K562 (cell line): ENCODE data around the gene KNSTRN. TPM values are rescaled to one million over a fixed set of nuclear protein-coding genes. Genes with fewer than 3 reads are reported as not detected.
A peak's percentile ranks its signal among the peaks of the same experiment; 100 is the strongest.

ENCODE experiments used
- ATAC-seq: fragments of 200-7000 bp; cut with Tn5 transposase; 3 replicates; pipeline ENCODE4 v1.9.1; 2020; ENCODE audit warnings: moderate library complexity
- BruUV-seq: library from RNA; stranded (reverse); fragments of 400-500 nt; replicated peaks from 2 replicates; lab custom pipeline; 2021; lab: Mats Ljungman, UMichigan
- CTCF ChIA-PET: fragments of 300-600 bp; formaldehyde crosslinking; extraction: SDS; loops from one replicate; lab custom pipeline; 2021; ENCODE audit warnings: low intra/inter-chr PET ratio; lab: Yijun Ruan, JAX
- POLR2A ChIA-PET: fragments of 300-600, 350-650 bp; sonication (Branson Sonifier 250); formaldehyde crosslinking; extraction: SDS; loops from one replicate; lab custom pipeline; 2021; ENCODE audit warnings: antibody characterized with exemption, inconsistent platforms; lab: Yijun Ruan, JAX
- DNase-seq, 4 experiments: peaks; one replicate each; pipeline versions ENCODE4 v3.0.0 to v3.0.0-alpha.2; 2011 to 2018; ENCODE audit warnings: low spot score in 3 of 4, mixed read lengths in 3 of 4; ENCODE audit errors: extremely low read depth in 1 of 4
- FAIRE-seq: peaks from 2 replicates; lab custom pipeline; 2011; peaks lifted over from hg19 to GRCh38; lab: Jason Lieb, UNC
- H2AFZ ChIP-seq: 2 replicates; pipeline ENCODE4 v1.6.0; 2011; ENCODE audit warnings: low read depth, low read length, control low read depth, inconsistent platforms
- H3K27ac ChIP-seq: fragments of 200-600 bp; 3 replicates; pipeline ENCODE4 v1.8.0; 2011; ENCODE audit warnings: low read depth, mild to moderate bottlenecking, control low read depth, inconsistent platforms, low read length, moderate library complexity, mixed read lengths; ENCODE audit errors: extremely low read depth
- H3K27me3 ChIP-seq, 2 experiments: fragments of 300-600 bp in 1 of 2; 2 replicates in 1 of 2; 3 replicates in 1 of 2; pipeline versions ENCODE4 v1.6.0 to v1.8.0; 2011; ENCODE audit warnings: inconsistent platforms in 2 of 2, low read length in 2 of 2, mild to moderate bottlenecking in 1 of 2, mixed read lengths in 1 of 2, moderate library complexity in 1 of 2; ENCODE audit not compliant: control insufficient read depth in 2 of 2, insufficient read depth in 2 of 2
- H3K36me3 ChIP-seq: fragments of 300-600 bp; 3 replicates; pipeline ENCODE4 v1.8.0; 2011; ENCODE audit warnings: mild to moderate bottlenecking, low read length, inconsistent platforms; ENCODE audit not compliant: control insufficient read depth, insufficient read depth
- H3K4me1 ChIP-seq, 2 experiments: fragments of 200-600 bp in 1 of 2; replicated peaks in 1 of 2; 2 replicates in 1 of 2; 3 replicates in 1 of 2; pipeline versions ENCODE4 v1.5.1 to v1.8.0; 2011; ENCODE audit warnings: inconsistent platforms in 2 of 2, low read length in 2 of 2, mild to moderate bottlenecking in 1 of 2, mixed read lengths in 1 of 2, moderate library complexity in 1 of 2; ENCODE audit not compliant: control insufficient read depth in 2 of 2, insufficient read depth in 2 of 2
- H3K4me2 ChIP-seq: 2 replicates; pipeline ENCODE4 v1.6.1; 2011; ENCODE audit warnings: low read length, control low read depth, inconsistent platforms, mixed read lengths; ENCODE audit not compliant: insufficient read depth
- H3K4me3 ChIP-seq: fragments of 200-600 bp; sonication (generic), shearing (Covaris generic); 2 replicates; pipeline ENCODE4 v1.5.1; 2016; ENCODE audit warnings: control low read depth, inconsistent platforms
- H3K79me2 ChIP-seq: fragments of 200-600 bp; 3 replicates; pipeline ENCODE4 v1.8.0; 2011; ENCODE audit warnings: low read length, inconsistent platforms; ENCODE audit not compliant: control insufficient read depth, insufficient read depth
- H3K9ac ChIP-seq, 2 experiments: 2 replicates each; pipeline versions ENCODE4 v1.6.0 to v1.6.1; 2011; ENCODE audit warnings: low read depth in 2 of 2, low read length in 2 of 2, control low read depth in 1 of 2, inconsistent platforms in 1 of 2, mild to moderate bottlenecking in 1 of 2, mixed read lengths in 1 of 2; ENCODE audit not compliant: insufficient read depth in 1 of 2
- H3K9me1 ChIP-seq: one replicate; pipeline ENCODE4 v1.6.0; 2011; ENCODE audit warnings: inconsistent platforms, mild to moderate bottlenecking, low read length, moderate library complexity; ENCODE audit not compliant: control insufficient read depth, insufficient read depth
- H3K9me3 ChIP-seq: replicated peaks from 2 replicates; pipeline ENCODE4 v1.5.1; 2011; ENCODE audit warnings: low read depth, low read length, inconsistent platforms; ENCODE audit not compliant: control insufficient read depth, insufficient read depth
- H4K20me1 ChIP-seq: replicated peaks from 2 replicates; pipeline ENCODE4 v1.6.1; 2011; ENCODE audit warnings: low read length, inconsistent platforms, mixed read lengths; ENCODE audit not compliant: control insufficient read depth, insufficient read depth
- CREM ChIP-seq: IDR thresholded peaks from 2 replicates; pipeline ENCODE4 v1.6.1; 2014; ENCODE audit warnings: antibody characterized with exemption, low read depth
- CUX1 ChIP-seq: fragments of 200-800 bp; sonication (Bioruptor generic); IDR thresholded peaks from 2 replicates; pipeline ENCODE4 v1.6.1; 2016; ENCODE audit warnings: missing genetic modification characterization, missing compliant biosample characterization
- HDAC1 ChIP-seq, 2 experiments: fragments of 450-650 bp; IDR thresholded peaks; 2 replicates each; pipeline ENCODE4 v1.6.1; 2016 to 2017; ENCODE audit warnings: inconsistent platforms in 1 of 2, mild to moderate bottlenecking in 1 of 2, moderate library complexity in 1 of 2
- KDM1A ChIP-seq, 2 experiments: fragments of 450-650 bp; IDR thresholded peaks; 2 replicates each; pipeline ENCODE4 v1.6.1; 2016; ENCODE audit warnings: mild to moderate bottlenecking in 2 of 2
- MTA3 ChIP-seq: fragments of 450-650 bp; formaldehyde crosslinking; IDR thresholded peaks from 2 replicates; pipeline ENCODE4 v1.6.1; 2017; ENCODE audit warnings: mild to moderate bottlenecking, borderline replicate concordance
- PHF8 ChIP-seq: fragments of 200-600 bp; sonication (generic); IDR thresholded peaks from 2 replicates; pipeline ENCODE4 v1.6.1; 2012; ENCODE audit warnings: mixed run types, mild to moderate bottlenecking, inconsistent platforms, low read length, moderate library complexity, borderline replicate concordance
- RBBP5 ChIP-seq: fragments of 200-600 bp; sonication (generic); IDR thresholded peaks from 2 replicates; pipeline ENCODE4 v1.6.1; 2012; ENCODE audit warnings: borderline replicate concordance, mild to moderate bottlenecking, low read length, control low read depth, inconsistent platforms; ENCODE audit not compliant: insufficient read depth, poor library complexity, severe bottlenecking
- ZBTB7A ChIP-seq: IDR thresholded peaks from 2 replicates; pipeline ENCODE4 v1.6.1; 2011; ENCODE audit warnings: low read depth, mild to moderate bottlenecking, low read length, moderate library complexity, borderline replicate concordance; ENCODE audit not compliant: control insufficient read depth
- ZNF740 ChIP-seq, 3 experiments: fragments of 200-800 bp in 1 of 3; sonication (Bioruptor generic) in 1 of 3; sonication (generic) in 1 of 3; formaldehyde crosslinking in 1 of 3; IDR thresholded peaks; 2 replicates each; pipeline versions ENCODE4 v1.6.1 to v1.8.0; 2016 to 2022; ENCODE audit warnings: mild to moderate bottlenecking in 2 of 3, missing compliant biosample characterization in 2 of 3, missing genetic modification characterization in 2 of 3, missing genetic modification reagents in 1 of 3
- WGBS: fragments of 100-300 bp; shearing (Covaris generic); methylation state at CpG from one replicate; pipeline ENCODE4 v1.1.6; 2016; ENCODE audit warnings: low coverage, mixed read lengths; ENCODE audit not compliant: insufficient coverage; ENCODE audit errors: missing lambda C conversion rate; 5-methylcytosine and 5-hydroxymethylcytosine counted together
- in situ Hi-C: fragments of 300-500 bp; cut with MboI; formaldehyde crosslinking; loops from 4 replicates; pipeline ENCODE4 v1.15.0; 2018; ENCODE audit warnings: inconsistent platforms, mixed read lengths
- intact Hi-C: fragments of 100-400 bp; cut with micrococcal nuclease; formaldehyde crosslinking; loops from 2 replicates; pipeline ENCODE4 v1.14.2; 2022
- polyA plus RNA-seq, 8 experiments: library from polyadenylated mRNA; depleted of rRNA in 4 of 8; stranded (reverse) in 5 of 8; unstranded in 3 of 8; fragments of >200 nt; fragmentation: Nextera tagmentation in 2 of 8; fragmentation: Illumina TruSeq in 1 of 8; extraction: Ambion mirVana in 2 of 8; extraction: Trizol in 1 of 8; gene quantifications; 2 replicates each; pipeline versions ENCODE4 v1.2.1 to v1.2.3, GENCODE V29; 2011 to 2014; ENCODE audit warnings: inconsistent platforms in 1 of 8, missing spikeins in 1 of 8
- total RNA-seq, 7 experiments: library from RNA; depleted of rRNA in 6 of 7; stranded (reverse); fragments of >200 nt in 6 of 7; fragmentation: Illumina TruSeq in 2 of 7; extraction: Trizol in 2 of 7; gene quantifications; 2 replicates each; pipeline versions ENCODE4 v1.2.1 to v1.2.3, GENCODE V29; 2011 to 2021; ENCODE audit warnings: low replicate concordance in 1 of 7

Gene KNSTRN
- total and polyA plus RNA-seq, 9 of the 15 experiments (the other 6 are each of a cell fraction or from before 2014, with no cell fraction given), result 48.7 to 88.2 (median 66.3) TPM

- TF ChIP-seq HDAC1 (IDR thresholded peaks at IDR 0.05), result no peak
- peak in 1 of 2 experiments; percentile 95; a peak in 2 of 4 replicates for TF ChIP-seq KDM1A (IDR thresholded peaks at IDR 0.05)
- peak; percentile 21; the same call in 1 of the 2 replicates for TF ChIP-seq CREM
Observed at GRCh38 chr15:40436116-40436891, 53.8 kb downstream of the KNSTRN start (continued).

- peak in 2 of 4 experiments; percentile 41 to 56 for DNase-seq
- Histone ChIP-seq H3K4me1 (peaks cover 45 to 61% of the 10 kb centered on the region in 2 experiments), H4K20me1 (no peaks in the 10 kb centered on the region), H3K36me3 (no peaks in the 10 kb centered on the region), H3K9me1 (no peaks in the 10 kb centered on the region), H3K4me3 (peak overlapping the region; percentile 43), H3K9me3 (no peaks in the 10 kb centered on the region), H2AFZ (peak overlapping the region; percentile 95), H3K27me3 (no peaks in the 10 kb centered on the region), H3K27ac (peak overlapping the region; percentile 78), H3K9ac (peak overlapping the region; percentile 74 to 88), H3K4me2 (peak overlapping the region; percentile 85), H3K79me2 (peaks cover 36% of the 10 kb centered on the region)
- peak; percentile 2; the same call in 1 of the 3 replicates for ATAC-seq
- peak; percentile 67 for FAIRE-seq
- 9% methylated on average over 16 of the region's 17 CpGs for WGBS
- in situ Hi-C loops, result no loop called here
- CTCF ChIA-PET, result no interaction called here
- intact Hi-C loops, result no loop called here
- POLR2A ChIA-PET, result interaction anchor here (0.6 to 2.7 kb wide), 5 partner anchors 11 to 439 kb away, joined by 3 to 16 read pairs (median 3); partner anchors contain the start of gene RAD51
- BruUV-seq, result no TSS peak
- TF ChIP-seq MTA3 (0 out of 2 replicates have a peak, but pooled peaks have one; percentile 13), CUX1 (no peak), RBBP5 (peak; percentile 17), PHF8 (peak; percentile 31; the same call in 1 of the 2 replicates), ZBTB7A (0 out of 2 replicates have a peak, but pooled peaks have one; percentile 10), ZNF740 (CRISPR knock-in tag; IDR thresholded peaks at IDR 0.05) (0 out of 2 replicates have a peak, but pooled peaks have one; percentile 15), ZNF740 (tag; IDR thresholded peaks at IDR 0.05) (no peak)
Observed at GRCh38 chr15:40436892-40437751, 54.6 kb downstream of the KNSTRN start.
